Nucleus accumbens (tissue), 56 donors: ENCODE measurements around the gene CFAP299.
"Not testable (repeated sequence)": the region's sequence is repeated elsewhere in the genome, so short reads cannot be mapped to it uniquely, and the experiment has no call there.

Experiments used
- DNase-seq, 56 donors: peaks; one replicate each; lab custom pipeline; 2025; lab: John Stamatoyannopoulos, UW

The CFAP299 gene

DNA sequence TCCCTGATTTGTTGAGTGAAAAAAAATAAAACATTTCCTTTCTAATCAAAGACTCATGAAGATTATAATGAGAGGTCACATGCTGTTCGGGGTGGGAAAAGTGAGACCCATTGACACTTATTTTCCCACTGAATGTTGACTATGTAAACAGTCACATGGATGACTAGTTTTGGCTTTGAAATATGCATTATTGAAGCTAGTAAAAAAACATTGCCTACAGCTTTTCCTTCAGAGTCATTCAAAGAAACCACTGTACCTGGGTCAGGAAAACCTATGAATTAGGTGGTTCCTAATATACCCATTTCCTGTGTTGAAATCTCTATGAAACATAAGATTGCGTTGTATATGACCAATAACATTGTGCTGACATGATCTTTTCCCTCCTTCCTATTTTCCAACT lies 251.2 kb downstream of the CFAP299 start:
- DNase-seq = no peak

DNA sequence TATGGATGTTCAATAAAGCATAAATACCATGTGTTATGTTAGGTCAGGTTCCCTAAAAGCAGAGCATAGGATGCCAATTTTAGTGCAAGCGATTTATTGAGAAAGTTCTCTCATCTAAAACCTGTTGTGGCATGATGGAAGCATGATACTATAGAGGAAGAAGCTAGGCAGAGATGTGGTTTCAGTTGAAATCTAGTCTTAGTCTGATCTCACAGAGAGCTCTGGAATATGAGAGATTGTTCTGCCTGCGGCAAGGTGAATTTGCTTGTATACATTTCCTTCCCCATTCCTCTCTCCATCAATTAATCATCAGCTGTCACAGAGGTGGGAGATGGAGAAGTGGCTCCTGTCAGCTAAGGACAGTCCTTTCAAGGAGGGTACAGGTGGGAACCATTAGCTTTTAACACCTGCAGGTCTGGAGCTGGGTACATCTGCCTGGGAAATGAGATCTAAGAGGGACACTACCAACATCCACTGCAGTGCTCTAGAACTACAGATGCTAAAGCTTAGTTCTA lies 252.4 kb downstream of the CFAP299 start:
- no peak for DNase-seq

DNA sequence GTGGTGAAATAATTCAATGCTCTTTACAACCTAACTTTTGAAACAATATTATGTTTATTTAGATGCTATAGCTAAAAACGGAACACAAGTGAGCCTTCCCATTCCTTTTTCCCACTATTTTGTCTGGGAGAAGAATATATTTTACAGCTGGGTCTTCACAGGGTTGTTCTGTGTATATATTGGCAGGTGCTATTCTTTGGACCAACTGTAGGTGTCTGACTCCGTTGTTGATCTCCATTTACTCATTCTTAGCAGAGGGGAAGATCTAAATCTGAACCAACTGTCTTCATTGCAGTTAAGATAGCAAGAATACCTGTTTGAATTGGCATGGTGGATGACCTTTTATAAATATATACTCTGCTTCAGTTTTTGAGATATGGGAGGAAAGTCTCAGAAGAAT lies 257.4 kb downstream of the CFAP299 start:
- DNase-seq = no peak

DNA sequence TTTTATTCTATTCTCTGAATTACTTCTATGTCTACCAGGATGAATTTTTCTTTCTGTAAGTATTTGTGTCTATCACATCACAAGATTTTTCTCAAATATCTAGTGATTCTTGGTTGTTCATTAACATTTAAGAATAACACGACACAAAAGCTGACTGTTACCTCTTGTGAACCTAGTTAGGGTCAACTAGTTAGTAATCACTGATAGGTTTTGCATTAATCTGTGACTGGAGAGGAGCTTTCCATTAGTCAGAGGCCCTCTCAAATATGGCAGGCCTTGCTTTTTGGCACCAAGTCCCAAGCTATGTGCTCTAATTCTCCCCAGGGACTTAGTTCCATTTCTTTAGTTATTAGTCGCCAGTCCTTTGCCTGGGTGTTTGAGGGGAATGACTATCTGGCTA lies 259.2 kb downstream of the CFAP299 start:
- DNase-seq = no peak

DNA sequence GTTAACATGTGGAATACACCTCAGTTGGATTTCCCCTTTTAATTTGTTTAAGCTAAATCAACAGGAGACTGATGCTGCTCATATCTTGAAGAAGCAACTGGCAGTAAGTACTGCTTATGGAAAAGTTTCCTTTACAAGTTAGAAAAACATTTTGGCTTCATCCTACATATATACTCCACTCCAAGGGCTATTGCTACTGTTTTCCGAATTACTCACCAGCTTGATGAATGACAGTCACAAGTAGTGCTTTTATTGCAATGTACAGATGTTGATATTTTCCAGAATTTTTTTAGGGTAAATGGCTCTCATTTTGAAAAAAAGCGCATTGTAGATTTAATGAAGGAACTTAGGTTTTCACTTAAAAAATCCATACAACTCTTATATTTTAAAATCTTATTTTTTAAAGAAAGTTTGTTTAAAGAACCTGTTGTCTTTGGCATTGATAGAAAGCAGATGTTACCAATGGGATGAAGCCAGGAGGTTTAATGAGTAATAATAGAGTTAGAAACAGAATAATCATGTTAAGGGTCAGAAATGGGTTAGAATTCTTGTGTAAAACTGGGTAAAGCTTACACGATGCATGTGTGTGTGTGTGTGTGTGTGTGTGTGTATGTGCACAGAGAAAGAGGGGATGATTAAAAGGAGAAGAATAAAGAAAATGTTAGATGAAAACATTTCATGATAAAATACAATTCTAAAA lies 272.9 kb downstream of the CFAP299 start:
- no peak for DNase-seq

DNA sequence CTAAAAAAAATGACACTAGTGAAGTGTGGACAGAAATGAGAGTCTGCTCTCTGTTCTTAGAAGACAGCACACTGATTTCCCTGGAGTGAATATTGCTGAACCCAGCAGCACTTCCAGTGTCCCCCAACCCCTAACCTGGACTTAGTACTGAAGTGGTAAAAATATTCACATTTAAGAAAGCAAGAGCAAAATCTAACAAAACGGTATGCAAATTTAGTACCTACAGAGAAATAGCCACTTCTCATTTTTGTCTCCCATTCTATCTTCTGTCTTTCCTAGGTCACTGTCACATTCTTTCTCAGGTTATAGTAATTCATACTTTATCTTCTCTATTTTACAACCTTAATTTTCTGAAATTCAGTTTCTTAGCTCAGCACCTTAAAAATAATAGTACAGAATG lies 274.7 kb downstream of the CFAP299 start:
- no peak for DNase-seq

DNA sequence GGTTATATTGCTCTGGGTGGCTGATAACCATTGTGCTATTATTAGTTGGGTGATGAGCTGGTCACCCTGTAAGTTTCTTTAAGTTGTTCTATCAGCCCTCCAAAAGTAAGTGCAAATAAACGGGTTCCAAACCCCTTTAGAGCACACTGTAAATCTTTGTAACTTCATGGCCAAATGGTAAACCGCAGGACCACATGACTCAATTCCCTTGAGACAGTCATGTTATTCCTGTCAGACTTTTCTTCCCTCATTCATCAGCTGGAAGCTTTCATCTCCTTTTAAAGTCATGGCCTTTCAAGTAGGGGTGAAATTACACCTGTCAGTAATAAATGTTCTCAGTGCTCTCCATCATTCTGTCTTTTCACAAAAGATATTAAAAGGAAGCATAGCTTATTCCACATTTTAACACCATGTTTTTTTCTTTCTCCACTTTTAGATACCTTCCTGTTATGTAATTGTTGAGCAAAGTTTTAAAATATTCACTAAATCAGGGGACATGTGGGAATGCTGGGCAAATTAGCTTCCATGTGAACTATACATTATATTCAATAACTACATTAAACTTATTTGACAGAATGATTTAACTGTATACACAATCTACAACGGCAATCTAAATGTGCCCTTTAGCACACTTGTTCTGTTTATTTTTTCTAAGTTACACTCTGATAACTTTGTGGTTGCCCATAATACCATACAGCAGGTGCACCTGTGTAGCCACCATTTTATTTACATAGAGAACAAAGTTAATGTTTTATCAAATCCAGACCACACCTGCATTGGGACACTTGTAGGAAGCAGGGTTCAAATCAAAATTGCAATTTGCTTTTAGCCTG lies 275.5 kb downstream of the CFAP299 start:
- DNase-seq = no peak

DNA sequence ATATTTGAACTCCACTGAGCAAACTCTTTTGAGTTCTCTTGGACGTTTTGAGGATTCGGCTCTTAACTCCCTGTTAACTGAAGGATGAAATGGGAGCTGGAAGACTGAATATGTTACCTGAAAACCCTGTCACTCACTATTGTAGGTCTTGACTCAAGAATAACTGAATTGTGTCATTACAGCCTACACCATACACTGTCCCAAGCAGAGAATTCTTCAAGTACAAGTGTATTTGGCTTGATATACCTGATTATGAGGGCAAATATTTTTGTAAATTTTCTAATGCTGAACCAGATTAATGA lies 276.1 kb downstream of the CFAP299 start:
- DNase-seq = no peak

DNA sequence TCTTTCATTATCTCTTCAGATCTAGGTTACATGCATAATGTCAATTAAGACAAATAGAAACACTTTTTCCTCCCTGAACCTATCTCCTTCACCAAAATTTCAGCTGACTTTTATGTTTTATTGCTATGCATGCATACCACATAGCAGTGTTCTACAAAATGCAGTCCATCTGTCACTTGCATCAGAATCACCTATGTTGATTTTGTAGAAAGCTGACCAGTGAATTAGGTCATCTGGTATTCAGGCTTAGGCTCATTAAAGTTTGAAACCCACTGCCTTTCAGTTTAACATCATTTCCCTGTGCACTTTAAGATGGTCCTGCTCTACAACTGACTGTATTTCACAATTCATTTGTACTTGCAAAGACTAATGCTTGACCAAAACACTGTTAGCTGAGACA lies 277.9 kb downstream of the CFAP299 start:
- no peak for DNase-seq

DNA sequence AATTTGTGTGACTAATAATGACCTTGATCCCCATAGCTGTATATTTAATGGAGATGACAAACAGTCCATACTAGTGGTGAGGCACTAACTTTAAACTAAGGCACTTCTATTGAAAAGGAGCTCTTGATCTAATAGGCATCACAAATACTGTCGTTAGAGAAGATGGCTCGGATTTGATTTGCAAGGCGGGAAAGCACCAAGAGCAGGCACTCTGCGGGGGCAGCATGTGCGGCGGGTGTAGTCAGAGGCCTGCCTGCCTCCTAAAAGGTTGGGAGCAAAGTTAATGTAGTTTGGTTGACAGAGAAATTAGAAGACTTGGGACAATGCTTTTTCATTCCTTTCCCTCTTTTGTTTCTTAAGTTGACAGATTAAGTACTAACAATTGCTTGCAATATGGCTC lies 278.8 kb downstream of the CFAP299 start:
- DNase-seq = no peak

DNA sequence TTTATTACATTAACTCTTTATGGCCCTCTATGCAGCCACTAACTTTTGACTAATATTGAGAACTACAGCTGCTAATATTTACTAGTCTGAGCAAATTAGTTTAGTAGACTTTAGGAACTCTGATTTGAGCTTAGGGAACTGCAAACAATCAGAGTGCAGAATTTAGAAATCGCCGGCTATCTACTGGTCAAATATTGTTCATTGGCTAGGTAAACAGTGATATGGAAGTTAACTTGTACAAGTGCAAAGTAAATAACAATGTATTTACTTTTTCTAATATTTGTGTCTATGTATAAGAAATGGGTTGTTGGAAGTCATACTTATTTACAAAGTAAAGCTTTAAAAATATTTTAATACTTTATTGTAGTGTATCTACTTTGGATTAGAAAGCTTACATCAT lies 279.6 kb downstream of the CFAP299 start:
- DNase-seq = no peak

DNA sequence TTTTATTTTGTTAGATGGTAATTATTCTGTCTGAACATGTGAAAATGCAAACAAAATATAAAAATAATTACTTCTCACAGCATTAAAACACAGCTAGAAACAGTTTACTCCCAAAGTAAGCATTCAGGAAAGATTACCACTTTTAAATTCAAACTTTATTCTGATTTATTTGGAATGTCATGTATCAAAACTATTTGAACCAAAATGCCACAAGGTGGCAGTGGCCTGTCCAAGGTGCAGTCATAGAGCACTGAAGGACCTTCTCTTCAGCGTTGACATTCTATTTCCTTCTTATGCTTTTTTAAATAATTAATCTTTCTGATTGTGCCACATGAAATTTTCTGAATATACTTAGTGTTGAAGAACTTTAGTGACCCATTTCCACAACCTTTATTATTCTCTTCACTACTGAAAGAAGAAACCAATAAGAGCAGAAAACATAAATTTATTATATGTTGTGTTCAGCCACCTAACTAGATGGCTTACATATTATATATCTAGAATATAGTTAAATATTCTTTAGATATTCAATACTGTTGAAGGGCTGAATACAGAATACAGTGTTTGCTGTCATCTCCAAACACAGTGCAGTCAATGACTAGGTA lies 283.6 kb downstream of the CFAP299 start:
- no peak for DNase-seq

DNA sequence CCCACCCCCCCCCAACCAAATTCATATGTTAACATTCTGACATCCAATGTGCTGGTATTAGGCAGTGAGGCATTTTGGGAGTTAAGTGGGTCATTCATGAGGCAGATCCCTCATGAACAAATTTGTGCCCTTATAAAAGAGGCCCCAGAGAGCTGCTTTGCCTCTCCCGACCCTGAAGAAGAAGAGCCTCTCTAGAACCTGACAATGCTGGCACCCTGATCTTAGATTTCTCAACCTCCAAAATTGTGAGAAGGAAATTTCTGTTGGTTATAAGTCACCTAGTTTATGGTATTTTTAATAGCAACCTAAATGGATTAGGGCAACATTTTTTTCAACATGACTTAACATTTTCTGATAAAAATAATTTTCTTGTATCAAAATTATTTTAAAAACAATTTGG lies 296.3 kb downstream of the CFAP299 start:
- no peak for DNase-seq

DNA sequence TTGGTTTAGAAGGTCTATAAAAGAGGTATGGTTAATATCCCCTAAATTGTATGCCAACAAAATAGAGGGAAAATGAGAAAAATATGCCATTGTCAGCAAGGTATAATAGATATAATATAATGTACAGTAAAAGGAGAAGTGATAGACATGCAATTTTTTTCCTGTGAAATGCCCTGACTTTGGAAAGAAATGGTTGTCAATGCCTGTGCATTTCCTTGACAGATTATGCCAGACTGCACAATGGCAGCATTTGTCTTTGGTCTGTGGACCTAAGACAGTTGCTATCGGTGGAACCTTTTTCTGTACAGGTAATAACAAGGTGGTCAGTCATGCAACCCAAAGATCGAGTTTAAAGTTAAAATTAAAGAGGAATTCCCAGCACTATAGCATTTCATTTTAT lies 301.7 kb downstream of the CFAP299 start:
- DNase-seq = no peak

DNA sequence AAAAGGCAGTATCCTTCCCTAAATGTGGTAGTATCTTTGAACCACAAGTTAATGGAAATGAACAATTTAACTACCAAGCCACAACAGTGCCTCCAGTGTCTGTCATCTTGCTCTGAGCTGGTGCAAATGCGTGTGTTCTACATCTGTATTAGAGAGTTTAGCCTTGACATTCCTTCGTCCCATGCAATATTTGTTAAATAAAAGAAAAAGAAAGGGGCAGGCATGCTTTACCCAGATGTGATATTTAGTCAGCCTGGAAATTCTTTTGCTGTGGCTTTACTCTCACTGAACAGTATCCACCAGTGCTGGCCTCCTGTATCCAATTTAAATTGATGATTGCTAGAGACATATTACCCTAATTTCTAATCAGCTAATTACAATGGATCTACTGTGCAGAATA lies 310.5 kb downstream of the CFAP299 start:
- DNase-seq = no peak

DNA sequence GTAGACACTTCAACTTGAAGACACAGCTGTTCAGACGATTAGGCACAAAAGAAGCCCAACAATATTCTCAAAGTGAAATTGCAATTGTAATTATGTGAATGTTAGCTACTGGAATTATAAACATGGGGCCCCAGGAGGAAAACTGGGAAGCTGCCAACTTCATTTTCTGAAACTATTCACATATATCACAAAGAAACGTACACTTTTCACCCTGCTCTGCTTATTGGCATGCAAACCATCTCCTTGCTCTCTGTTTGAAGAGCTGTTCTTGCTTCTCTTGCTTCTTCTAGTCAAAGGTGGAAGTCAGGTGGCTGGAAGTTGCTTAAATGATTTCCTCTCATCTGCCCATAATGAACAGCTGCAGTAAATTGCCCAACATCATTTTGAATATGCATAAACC lies 320.1 kb downstream of the CFAP299 start:
- no peak for DNase-seq

DNA sequence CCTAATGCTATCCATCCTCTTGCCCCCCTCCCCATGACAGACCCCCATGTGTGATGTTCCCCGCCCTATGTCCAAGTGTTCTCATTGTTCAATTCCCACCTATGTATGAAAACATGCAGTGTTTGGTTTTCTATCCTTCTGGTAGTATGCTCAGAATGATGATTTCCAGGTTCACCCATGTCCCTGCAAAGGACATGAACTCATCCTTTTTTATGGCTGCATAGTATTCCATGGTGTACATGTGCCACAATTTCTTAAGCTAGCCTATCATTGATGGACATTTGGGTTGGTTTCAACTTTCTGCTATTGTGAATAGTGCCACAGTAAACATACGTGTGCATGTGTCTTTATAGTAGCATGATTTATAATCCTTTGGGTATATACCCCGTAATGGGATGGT lies 334.6 kb downstream of the CFAP299 start:
- not testable (repeated sequence) for DNase-seq

DNA sequence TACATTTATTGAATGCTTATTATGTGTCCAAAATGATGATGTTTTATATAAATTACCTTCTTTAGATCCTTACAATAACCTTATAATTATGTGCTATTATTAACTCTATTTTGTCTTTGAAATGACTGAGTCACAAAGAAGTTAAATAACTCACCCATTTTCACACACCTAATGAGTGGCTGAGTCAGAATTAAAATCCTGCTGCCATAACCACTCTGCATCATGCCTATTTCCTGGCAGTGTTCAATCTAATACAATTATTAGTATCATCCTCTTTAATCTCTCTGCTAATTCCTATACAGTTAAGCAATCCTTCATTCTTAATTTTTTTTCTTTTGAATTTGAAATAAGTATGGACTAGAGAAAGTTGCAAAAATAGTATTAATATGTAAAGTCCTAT lies 342.9 kb downstream of the CFAP299 start:
- DNase-seq = no peak

DNA sequence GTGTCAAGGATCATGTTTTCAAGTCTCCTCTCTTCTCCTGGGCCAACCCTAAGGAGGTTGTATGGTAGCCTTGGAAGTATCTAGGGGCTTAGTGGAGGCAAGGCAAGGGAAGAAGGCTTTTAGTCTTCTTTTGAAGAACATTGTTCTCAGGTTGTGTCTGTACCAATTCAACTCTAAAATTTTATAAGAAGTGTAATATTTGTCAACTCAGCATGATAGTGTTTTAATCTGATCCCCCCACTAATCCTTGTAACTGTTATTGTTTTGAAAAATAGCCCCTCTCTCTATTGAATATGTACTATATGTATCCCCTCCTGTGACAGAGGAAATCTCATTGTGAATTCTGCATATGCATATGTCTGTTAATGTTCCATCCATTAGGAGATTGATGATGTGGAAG lies 345.4 kb downstream of the CFAP299 start:
- no peak for DNase-seq

DNA sequence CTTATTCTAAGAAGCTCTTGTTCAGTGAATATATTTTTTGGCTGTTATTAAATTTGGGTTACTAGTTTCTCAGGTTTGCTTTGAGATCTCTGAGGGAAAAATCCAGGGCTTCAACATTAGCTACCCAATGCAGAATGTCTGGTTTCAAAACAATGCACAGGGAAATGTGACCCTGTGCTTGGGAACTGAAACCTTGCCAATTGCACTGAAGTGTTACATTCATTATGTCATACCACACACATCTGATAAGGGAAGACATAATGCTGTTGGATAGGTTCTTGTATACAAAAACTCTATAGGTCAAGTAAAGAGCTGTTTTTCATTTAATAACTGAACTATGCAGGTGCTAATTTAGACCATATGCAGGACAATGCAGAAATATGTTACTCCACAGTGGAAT lies 349.7 kb downstream of the CFAP299 start:
- DNase-seq = no peak

DNA sequence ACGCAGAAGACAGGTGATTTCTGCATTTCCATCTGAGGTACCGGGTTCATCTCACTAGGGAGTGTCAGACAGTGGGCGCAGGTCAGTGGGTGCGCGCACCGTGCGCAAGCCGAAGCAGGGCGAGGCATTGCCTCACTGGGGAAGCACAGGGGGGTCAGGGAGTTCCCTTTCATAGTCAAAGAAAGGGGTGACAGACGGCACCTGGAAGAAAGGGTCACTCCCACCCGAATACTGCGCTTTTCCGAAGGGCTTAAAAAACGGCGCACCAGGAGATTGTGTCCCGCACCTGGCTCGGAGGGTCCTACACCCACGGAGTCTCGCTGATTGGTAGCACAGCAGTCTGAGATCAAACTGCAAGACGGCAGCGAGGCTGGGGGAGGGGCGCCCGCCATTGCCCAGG lies 352.2 kb downstream of the CFAP299 start:
- not testable (repeated sequence) for DNase-seq

DNA sequence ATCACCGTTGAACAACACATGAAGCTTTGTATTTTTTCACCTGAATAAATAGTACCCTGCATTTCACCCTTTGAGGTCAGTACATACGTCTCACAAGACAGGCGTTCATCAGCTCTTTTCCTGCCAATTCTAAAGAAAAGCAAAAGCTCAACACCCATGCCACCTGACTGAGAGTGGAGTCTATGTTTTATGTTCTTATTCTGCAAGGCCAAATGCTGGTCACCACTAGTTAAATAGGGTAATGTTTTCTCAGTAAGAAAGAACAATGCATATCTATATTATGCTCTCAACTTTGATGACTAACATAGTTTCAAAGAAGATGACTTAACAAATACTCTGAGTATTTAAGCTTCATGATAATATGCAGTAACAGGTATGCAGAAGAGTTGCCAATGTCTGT lies 358.6 kb downstream of the CFAP299 start:
- no peak for DNase-seq
